H1 (cell line): Measurements from ENCODE around the gene DDX11. TPM values are rescaled to one million over a fixed set of nuclear protein-coding genes. Genes with fewer than 3 reads are reported as not detected.
A peak's percentile ranks its signal among the peaks of the same experiment; 100 is the strongest.

Source experiments
- KDM4A ChIP-seq: IDR thresholded peaks from one replicate; pipeline ENCODE4 v1.7.1; 2012; ENCODE audit warnings: low read depth, mild to moderate bottlenecking, moderate library complexity, low read length, inconsistent platforms; ENCODE audit not compliant: severe bottlenecking
- RAD21 ChIP-seq, 2 experiments: IDR thresholded peaks in 1 of 2; conservative IDR thresholded peaks in 1 of 2; 2 replicates each; pipeline ENCODE4 v1.6.1; 2011; ENCODE audit warnings: low read depth in 2 of 2, low read length in 2 of 2, improper control_type of control experiment in 1 of 2, inconsistent platforms in 1 of 2, mild to moderate bottlenecking in 1 of 2, moderate library complexity in 1 of 2
- polyA plus RNA-seq, 7 experiments: library from polyadenylated mRNA; depleted of rRNA in 3 of 7; stranded (reverse) in 5 of 7; unstranded in 2 of 7; fragments of >200 nt in 5 of 7; fragments of 200-250 nt in 2 of 7; gene quantifications; 1 replicate in 5 of 7; 2 replicates in 1 of 7; 4 replicates in 1 of 7; pipeline versions ENCODE4 v1.2.1 to v1.2.3, GENCODE V29; 2011 to 2013; ENCODE audit warnings: missing spikeins in 2 of 7, mixed read lengths in 2 of 7
- total RNA-seq: library from RNA; stranded (reverse); fragmentation: NEBNext Ultra II Directional; extraction: Animal tissue kit (Norgen Biotek cat#: 25700); gene quantifications from 2 replicates; pipeline ENCODE4 v1.2.1, GENCODE V29; 2021

The DDX11 gene
- total and polyA plus RNA-seq, 2 of the 8 experiments (the other 6 are each of a cell fraction or from before 2014, with no cell fraction given): 61.6 to 141 TPM

DNA sequence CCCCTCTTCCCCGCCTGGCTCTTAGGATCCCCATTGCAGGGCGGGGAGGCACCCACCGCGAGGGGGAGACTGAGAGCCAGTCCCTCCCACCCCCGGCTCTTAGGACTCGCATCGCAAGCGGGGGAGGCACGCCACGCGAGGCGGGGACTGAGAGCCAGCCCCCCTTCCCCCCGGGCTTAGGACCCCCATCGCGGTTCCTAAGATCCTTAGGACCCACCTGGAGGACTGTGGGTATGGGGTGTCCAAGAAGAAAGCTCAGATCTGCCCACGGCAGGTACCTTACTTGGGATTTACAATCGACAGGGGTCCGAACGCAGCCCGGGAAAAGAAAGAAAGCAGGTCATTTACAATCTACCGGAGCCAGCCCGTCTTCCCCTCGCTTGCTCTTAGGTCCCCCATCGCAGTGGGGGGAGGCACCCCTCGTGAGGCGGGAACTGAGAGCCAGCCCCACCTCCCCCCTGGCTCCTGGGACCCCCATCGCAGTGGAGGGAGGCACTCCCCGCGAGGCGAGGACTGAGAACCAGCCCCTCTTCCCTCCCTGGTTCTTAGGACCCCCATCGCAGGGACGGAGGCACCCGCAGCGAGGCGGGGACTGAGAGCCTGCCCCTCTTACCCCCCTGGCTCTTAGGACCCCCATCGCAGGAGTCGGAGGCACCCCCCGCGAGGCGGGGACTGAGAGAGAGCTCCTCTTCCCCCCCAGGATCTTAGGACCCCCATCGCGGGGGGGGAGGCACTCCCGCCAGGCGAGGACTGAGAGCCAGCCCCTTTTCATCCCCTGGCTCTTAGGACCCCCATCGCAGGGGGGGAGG, 43.7 kb downstream of the DDX11 start (continued):
- TF ChIP-seq RAD21 (IDR thresholded peaks at IDR 0.05 in 1 of 2, conservative IDR thresholded peaks at IDR 0.05 in 1 of 2; ENCODE audit: low read depth in 2 of 2, low read length in 2 of 2) (peak; percentile 42 to 65), KDM4A (peak; percentile 13)
